ENCODE data around the gene HAPLN3.

HAPLN3 gene

DNA sequence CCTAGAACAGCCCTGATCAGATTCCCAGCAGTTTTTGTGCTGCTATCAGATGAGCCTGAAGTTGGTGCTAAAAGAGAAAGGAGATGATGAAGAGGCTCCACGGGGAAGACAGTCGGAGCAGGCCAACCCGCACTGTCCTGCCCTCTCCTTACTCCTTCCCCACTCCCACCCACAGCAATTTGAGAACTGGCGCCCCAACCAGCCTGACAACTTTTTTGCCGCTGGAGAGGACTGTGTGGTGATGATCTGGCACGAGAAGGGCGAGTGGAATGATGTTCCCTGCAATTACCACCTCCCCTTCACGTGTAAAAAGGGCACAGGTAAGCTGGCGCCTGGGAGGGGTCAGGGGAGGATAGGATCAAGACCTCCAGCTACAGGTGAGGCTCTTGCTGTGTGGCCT is 22.6 kb downstream of the HAPLN3 start:
- TF ChIP-seq, protein P1, sequence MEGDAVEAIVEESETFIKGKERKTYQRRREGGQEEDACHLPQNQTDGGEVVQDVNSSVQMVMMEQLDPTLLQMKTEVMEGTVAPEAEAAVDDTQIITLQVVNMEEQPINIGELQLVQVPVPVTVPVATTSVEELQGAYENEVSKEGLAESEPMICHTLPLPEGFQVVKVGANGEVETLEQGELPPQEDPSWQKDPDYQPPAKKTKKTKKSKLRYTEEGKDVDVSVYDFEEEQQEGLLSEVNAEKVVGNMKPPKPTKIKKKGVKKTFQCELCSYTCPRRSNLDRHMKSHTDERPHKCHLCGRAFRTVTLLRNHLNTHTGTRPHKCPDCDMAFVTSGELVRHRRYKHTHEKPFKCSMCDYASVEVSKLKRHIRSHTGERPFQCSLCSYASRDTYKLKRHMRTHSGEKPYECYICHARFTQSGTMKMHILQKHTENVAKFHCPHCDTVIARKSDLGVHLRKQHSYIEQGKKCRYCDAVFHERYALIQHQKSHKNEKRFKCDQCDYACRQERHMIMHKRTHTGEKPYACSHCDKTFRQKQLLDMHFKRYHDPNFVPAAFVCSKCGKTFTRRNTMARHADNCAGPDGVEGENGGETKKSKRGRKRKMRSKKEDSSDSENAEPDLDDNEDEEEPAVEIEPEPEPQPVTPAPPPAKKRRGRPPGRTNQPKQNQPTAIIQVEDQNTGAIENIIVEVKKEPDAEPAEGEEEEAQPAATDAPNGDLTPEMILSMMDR (IDR thresholded peaks at IDR 0.05; ENCODE audit: control insufficient read depth, extremely low read depth, insufficient read depth): no peak

DNA sequence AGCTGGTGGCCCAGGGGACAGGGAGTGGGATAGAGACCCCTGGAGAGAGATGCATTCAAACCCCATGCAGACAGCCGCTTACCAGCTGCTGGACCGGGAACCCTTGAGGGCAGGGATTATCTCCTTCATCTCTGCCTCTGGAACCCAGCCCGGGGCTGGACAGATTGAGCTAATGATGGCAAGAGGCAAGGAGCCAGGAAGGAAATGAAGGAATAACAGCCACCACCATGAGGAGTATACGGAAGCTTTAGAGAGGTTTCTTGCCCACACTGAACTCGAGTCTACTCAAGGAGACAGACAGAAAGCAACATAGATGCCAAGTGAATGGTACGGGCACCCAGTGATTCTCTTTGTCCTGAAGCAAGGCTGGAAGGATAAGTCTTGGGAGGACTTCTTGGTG is 23.2 kb downstream of the HAPLN3 start:
- TF ChIP-seq, protein P1 (IDR thresholded peaks at IDR 0.05; ENCODE audit: control insufficient read depth, extremely low read depth, insufficient read depth): no peak
- peak; percentile 14 for DNase-seq (ENCODE audit: low read depth)
- H3K4me3 ChIP-seq (ENCODE audit: low read depth, low read length): no peak overlapping the region

More for the DNA sequence above, 22.6 kb downstream of the HAPLN3 start:
- no peak overlapping the region for H3K4me3 ChIP-seq (ENCODE audit: low read depth, low read length)
- DNase-seq (ENCODE audit: low read depth): no peak

DNA sequence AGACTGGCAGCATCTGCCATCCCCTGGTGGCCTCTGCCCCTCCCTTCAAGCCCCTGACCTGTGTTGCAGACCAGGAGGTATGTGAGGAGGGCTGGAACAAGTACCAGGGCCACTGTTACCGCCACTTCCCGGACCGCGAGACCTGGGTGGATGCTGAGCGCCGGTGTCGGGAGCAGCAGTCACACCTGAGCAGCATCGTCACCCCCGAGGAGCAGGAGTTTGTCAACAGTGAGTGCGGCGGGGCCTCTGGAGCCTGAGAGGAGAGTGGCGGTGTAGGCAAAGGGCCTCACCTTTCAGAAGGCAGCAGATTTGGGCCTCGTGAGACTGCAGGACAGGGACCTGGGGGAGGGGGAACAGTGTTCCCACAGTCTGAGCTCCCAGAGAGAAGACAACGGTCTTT is 24.0 kb downstream of the HAPLN3 start:
- no peak for DNase-seq (ENCODE audit: low read depth)
- no peak overlapping the region for H3K4me3 ChIP-seq (ENCODE audit: low read depth, low read length)
- TF ChIP-seq, protein P1 (IDR thresholded peaks at IDR 0.05; ENCODE audit: control insufficient read depth, extremely low read depth, insufficient read depth): no peak

DNA sequence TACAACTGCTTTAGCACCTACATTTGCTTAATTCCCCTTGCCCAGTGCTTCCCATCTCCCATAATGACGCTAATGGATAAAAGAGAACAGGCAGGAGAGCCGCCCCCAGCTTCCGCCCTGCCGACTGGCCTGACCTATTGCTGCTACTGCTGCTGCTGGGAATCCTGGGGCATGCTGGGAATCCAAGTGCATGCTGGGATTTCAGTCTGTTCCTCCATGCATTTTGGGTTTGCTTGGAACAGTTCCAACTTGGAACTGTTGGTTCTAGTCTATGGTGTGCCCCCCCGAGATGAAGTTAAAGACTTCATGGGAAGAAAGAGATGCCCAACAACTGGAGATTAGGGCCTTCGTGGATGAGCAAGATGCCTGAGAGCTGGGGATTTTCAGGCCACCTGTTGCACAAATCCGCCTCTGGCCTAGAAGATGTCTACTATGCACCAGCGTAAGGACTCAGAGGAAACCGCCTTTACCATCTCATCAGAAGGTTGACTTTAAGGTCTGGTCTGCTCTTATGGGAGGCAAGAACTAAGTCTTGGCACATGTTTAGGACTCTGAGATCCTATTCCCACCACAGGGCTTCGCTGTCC is 29.0 kb downstream of the HAPLN3 start:
- DNase-seq (ENCODE audit: low read depth): no peak
- TF ChIP-seq, protein P1 (IDR thresholded peaks at IDR 0.05; ENCODE audit: control insufficient read depth, extremely low read depth, insufficient read depth): no peak
- no peak overlapping the region for H3K4me3 ChIP-seq (ENCODE audit: low read depth, low read length)

DNA sequence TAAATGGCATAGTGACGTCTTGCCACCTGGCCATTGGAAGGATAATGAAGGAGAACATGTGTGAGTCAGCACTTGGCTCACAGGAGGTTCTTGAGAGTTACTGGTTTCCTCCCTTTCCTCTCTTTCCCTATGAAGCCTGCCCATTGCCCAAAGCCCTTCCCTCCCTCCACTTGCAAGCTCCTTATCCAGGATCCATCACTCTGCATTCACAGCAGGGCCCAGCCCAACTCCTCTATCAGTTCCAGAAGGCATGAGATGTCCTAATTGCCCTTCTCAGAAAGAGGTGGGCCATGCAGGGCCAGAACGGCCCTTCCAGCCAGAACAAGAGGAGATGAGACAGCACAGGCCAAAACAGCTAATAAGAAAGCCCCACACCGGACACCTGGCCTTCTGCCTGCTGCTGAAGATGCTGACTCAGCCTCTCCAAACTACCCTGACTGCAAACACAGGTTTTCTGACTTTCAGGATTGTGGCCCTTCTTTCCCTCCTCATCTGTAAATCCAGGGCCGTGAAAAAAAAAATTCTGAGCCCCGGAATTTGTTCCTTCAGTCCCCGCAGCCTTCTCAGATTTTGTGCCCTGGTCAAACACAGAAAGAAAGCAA is 29.7 kb downstream of the HAPLN3 start:
- TF ChIP-seq, protein P1 (IDR thresholded peaks at IDR 0.05; ENCODE audit: control insufficient read depth, extremely low read depth, insufficient read depth): no peak
- H3K4me3 ChIP-seq (ENCODE audit: low read depth, low read length): no peak overlapping the region
- DNase-seq (ENCODE audit: low read depth): no peak

DNA sequence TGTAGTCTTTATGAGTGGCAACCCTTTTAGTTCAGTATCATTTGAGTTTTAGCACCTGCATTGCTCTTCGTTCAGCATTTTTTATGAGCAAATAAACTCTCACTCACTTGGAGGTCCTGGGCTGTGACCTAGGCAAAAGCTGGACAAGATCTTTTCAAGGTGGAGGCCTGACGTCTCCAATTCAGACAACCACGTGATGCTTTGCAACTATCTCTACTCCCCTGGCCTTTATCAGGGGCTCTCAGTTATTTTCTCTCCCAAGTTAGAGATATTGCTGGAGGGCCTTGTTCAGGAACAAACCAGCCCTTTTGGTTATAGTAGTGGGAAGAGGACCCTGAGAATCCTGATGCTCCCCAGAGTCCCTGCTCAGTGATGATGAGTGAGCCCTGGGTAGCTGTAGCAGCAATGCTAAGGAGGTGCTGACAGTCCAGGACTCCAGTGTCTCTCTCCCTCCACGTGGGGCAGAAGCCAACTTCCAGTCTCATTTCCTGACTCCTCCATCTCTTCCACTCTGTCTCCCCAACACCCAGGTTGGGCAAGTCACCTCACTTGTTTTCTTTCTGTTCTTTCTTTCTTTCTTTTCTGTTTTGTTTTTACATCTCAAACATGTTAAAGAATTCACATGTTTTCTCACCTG is 30.4 kb downstream of the HAPLN3 start:
- TF ChIP-seq, protein P1 (IDR thresholded peaks at IDR 0.05; ENCODE audit: control insufficient read depth, extremely low read depth, insufficient read depth): no peak
- no peak overlapping the region for H3K4me3 ChIP-seq (ENCODE audit: low read depth, low read length)
- DNase-seq (ENCODE audit: low read depth): no peak

Measured in LNCaP clone FGC (cell line).